ENCODE data around the gene CNIH4. TPM values are rescaled to one million over a fixed set of nuclear protein-coding genes. Genes with fewer than 3 reads are reported as not detected.

The CNIH4 gene
- total RNA-seq, 4 donors from 2014 or later = 22.4 to 32.4 (median 23.5) TPM

DNA sequence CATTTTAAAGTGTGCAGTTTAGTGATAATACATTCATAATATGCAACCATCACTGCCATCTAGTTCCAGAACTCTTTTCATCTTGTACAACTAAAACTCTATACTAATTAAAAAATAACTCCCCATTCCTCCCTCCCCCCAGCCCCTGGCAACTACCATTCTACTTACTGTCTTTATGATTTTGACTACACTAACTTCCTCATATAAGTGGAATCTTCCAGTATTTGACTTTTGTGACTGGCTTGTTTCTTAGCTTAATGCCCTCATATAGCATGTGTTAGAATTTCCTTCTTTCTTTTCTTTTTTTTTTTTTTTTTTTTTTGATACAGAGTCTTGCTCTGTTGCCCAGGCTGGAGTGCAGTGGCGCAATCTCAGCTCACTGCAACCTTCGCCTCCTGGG, 25.4 kb upstream of the CNIH4 start:
- Histone ChIP-seq H3K27me3 (no peaks in the 10 kb centered on the region), H3K9me3 (no peaks in the 10 kb centered on the region), H3K27ac (no peak overlapping the region), H3K36me3 (no peaks in the 10 kb centered on the region), H3K4me3 (replicated peaks in 1 of 3) (no peak overlapping the region), H3K4me1 (peaks cover 17 to 22% of the 10 kb centered on the region in 2 donors)
- TF ChIP-seq, protein P1, sequence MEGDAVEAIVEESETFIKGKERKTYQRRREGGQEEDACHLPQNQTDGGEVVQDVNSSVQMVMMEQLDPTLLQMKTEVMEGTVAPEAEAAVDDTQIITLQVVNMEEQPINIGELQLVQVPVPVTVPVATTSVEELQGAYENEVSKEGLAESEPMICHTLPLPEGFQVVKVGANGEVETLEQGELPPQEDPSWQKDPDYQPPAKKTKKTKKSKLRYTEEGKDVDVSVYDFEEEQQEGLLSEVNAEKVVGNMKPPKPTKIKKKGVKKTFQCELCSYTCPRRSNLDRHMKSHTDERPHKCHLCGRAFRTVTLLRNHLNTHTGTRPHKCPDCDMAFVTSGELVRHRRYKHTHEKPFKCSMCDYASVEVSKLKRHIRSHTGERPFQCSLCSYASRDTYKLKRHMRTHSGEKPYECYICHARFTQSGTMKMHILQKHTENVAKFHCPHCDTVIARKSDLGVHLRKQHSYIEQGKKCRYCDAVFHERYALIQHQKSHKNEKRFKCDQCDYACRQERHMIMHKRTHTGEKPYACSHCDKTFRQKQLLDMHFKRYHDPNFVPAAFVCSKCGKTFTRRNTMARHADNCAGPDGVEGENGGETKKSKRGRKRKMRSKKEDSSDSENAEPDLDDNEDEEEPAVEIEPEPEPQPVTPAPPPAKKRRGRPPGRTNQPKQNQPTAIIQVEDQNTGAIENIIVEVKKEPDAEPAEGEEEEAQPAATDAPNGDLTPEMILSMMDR (IDR thresholded peaks at IDR 0.05) = no peak
- TF ChIP-seq POLR2A (IDR thresholded peaks at IDR 0.05) = no peak
- intact Hi-C loops (cut with DNase I) = loop anchor here (5.0 kb wide), 1 partner anchor 214 kb away; no protein-coding TSS in a partner anchor
- DNase-seq = no peak
- 100% methylated on average over 2 of the region's 2 CpGs for WGBS, 2 donors

DNA sequence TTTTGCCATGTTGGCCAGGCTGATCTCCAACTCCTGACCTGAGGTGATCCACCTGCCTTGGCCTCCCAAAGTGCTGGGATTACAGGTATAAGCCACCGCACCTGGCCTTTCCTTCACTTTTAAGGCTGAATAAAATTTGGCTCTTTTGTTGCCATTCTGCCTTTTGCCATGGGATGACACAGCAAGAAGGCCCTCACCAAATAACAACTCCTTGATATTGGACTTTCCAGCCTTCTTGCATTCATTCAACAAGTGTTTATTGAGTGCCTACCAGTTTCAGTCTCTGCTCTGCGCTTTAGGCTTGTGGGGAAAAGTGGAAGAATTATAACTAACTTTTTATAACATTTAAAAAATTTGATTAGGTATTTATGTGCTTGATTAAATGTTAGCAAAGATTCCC, 24.9 kb upstream of the CNIH4 start:
- no peak for DNase-seq
- Histone ChIP-seq H3K4me3 (replicated peaks in 1 of 3) (no peak overlapping the region), H3K27ac (no peak overlapping the region), H3K4me1 (peaks cover 17 to 22% of the 10 kb centered on the region in 2 donors), H3K36me3 (no peaks in the 10 kb centered on the region), H3K27me3 (no peaks in the 10 kb centered on the region), H3K9me3 (no peaks in the 10 kb centered on the region)
- TF ChIP-seq, protein P1 (IDR thresholded peaks at IDR 0.05) = no peak
- TF ChIP-seq POLR2A (IDR thresholded peaks at IDR 0.05) = no peak
- WGBS, 2 donors = 96 to 98% methylated on average over 2 of the region's 2 CpGs
- intact Hi-C loops (cut with DNase I) = loop anchor here (5.0 kb wide), 1 partner anchor 215 kb away; no protein-coding TSS in a partner anchor

DNA sequence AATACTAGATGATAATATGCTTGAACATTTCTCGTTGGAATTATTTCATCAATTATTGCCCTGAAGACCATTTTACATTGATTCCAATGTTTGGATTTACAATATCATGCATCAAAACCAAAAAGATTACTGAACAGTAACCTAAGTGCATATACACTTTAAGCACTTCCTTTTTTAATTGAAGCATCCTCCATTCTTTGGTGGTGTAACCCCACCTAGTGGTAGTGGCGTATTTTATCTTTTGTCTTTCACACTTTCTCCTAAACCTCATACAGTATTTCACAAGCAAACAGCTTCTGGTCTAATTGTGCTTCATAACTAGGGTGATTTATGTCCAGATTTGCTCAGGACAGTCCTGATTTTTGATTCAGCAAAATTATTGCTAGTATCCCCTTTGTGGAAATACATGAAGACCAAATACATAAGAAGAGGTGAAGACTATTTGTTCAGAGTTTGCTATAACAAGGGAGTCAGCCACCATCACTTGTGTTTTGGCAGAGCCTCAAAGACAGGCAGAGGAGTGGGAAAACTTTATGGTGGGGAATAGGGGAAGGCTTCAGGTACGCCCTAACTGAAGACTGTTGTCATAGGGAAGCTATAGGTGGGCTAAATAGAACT, 23.3 kb upstream of the CNIH4 start:
- 12% methylated on average over 3 of the region's 3 CpGs for WGBS, 2 donors
- TF ChIP-seq, protein P1 (IDR thresholded peaks at IDR 0.05) = peak in 4 of 6 experiments; percentile 59 to 91 (median 76)
- no peak for TF ChIP-seq POLR2A (IDR thresholded peaks at IDR 0.05)
- intact Hi-C loops (cut with DNase I) = loop anchor here (5.0 kb wide), 1 partner anchor 216 kb away; no protein-coding TSS in a partner anchor

DNA sequence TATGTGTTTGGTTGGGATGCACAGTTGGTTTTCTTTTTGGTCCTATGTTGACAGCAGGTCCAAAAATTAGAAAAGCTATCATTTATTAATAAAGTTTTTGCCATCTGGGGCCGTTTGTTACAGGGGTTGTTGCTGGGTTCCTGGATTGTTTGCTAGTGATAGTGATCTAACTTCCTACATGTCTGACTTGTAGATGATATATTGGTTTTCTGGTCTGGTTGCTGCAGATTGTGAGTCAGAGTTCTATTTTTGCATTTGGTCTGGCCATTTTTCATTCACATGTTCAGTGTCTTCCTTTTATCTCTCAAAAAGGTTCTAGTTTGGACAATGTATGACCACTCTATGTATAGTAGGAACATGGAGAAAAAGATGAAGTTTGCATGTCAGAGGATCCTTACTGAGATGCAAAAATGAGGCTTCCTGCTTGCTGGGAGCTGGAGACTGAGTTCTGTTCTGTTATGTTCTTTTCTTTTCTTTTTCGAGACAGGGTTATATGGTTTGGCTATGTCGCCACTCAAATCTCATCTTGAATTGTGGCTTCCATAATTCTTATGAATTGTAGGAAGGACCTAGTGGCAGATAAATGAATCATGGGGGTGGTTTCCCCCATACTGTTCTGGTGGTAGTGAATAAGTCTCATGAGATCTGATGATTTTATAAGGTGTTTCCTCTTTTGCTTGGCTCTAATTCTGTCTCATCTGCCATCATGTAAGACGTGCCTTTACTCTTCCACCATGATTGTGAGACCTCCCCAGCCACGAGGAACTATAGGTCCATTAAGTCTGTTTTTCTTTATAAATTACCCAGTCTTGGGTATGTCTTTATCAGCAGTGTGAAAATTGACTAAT, 22.5 kb upstream of the CNIH4 start:
- WGBS, 2 donors = 57 to 58% methylated on average over 5 of the region's 5 CpGs

More for the DNA sequence above, 23.3 kb upstream of the CNIH4 start:
- H3K27me3 ChIP-seq = no peaks in the 10 kb centered on the region
- no peak for DNase-seq
- no peaks in the 10 kb centered on the region for H3K9me3 ChIP-seq
- no peak overlapping the region for H3K27ac ChIP-seq
- no peaks in the 10 kb centered on the region for H3K36me3 ChIP-seq
- peaks cover 17% of the 10 kb centered on the region in 2 donors for H3K4me1 ChIP-seq
- no peak overlapping the region for H3K4me3 ChIP-seq (replicated peaks in 1 of 3)

More for the DNA sequence above, 22.5 kb upstream of the CNIH4 start:
- no peak for TF ChIP-seq POLR2A (IDR thresholded peaks at IDR 0.05)
- TF ChIP-seq, protein P1 (IDR thresholded peaks at IDR 0.05) = no peak
- Histone ChIP-seq H3K27me3 (no peaks in the 10 kb centered on the region), H3K4me1 (peaks cover 9 to 10% of the 10 kb centered on the region in 2 donors), H3K27ac (no peak overlapping the region), H3K4me3 (replicated peaks in 1 of 3) (no peak overlapping the region), H3K36me3 (no peaks in the 10 kb centered on the region), H3K9me3 (no peaks in the 10 kb centered on the region)
- intact Hi-C loops (cut with DNase I) = loop anchor here (5.0 kb wide), 1 partner anchor 217 kb away; no protein-coding TSS in a partner anchor
- DNase-seq = no peak

All from thyroid gland (tissue), 4 donors.